ENCODE results near the gene KCTD15. TPM values are rescaled to one million over a fixed set of nuclear protein-coding genes. Genes with fewer than 3 reads are reported as not detected.
A peak's percentile ranks its signal among the peaks of the same experiment; 100 is the strongest.
"Not testable (repeated sequence)": the region's sequence is repeated elsewhere in the genome, so short reads cannot be mapped to it uniquely, and the experiment has no call there.

The KCTD15 gene
- total RNA-seq, 1 donor from 2014 or later = 86.8 TPM

- Mint-ChIP-seq H3K27me3 (ENCODE audit: unreplicated experiment) (no peaks in the 10 kb centered on the region), H3K9me3 (ENCODE audit: unreplicated experiment) (no peaks in the 10 kb centered on the region), H3K4me1 (ENCODE audit: unreplicated experiment) (peaks cover 26% of the 10 kb centered on the region), H3K27ac (ENCODE audit: unreplicated experiment) (peak overlapping the region; percentile 36), H3K4me3 (ENCODE audit: unreplicated experiment) (no peak overlapping the region), H3K36me3 (ENCODE audit: unreplicated experiment) (peaks cover 35% of the 10 kb centered on the region)
- no peak for TF ChIP-seq CTCF (IDR thresholded peaks at IDR 0.05)
- DNase-seq (ENCODE audit: extremely low spot score, unreplicated experiment) = no peak
Observed at GRCh38 chr19:33814181-33815165, 17.8 kb downstream of the KCTD15 start.

- DNase-seq (ENCODE audit: extremely low spot score, unreplicated experiment) = no peak
- H3K27ac Mint-ChIP-seq (ENCODE audit: unreplicated experiment) = peak overlapping the region; percentile 52
- peaks cover 21% of the 10 kb centered on the region for H3K4me1 Mint-ChIP-seq (ENCODE audit: unreplicated experiment)
- TF ChIP-seq CTCF (IDR thresholded peaks at IDR 0.05) = no peak
- peaks cover 28% of the 10 kb centered on the region for H3K36me3 Mint-ChIP-seq (ENCODE audit: unreplicated experiment)
- no peaks in the 10 kb centered on the region for H3K9me3 Mint-ChIP-seq (ENCODE audit: unreplicated experiment)
- H3K4me3 Mint-ChIP-seq (ENCODE audit: unreplicated experiment) = no peak overlapping the region
- no peaks in the 10 kb centered on the region for H3K27me3 Mint-ChIP-seq (ENCODE audit: unreplicated experiment)
Observed at GRCh38 chr19:33815380-33816340, 19.0 kb downstream of the KCTD15 start.

GRCh38 chr19:33818411-33818810, 21.7 kb downstream of the KCTD15 start:
- Mint-ChIP-seq H3K36me3 (ENCODE audit: unreplicated experiment) (peaks cover 16% of the 10 kb centered on the region), H3K4me1 (ENCODE audit: unreplicated experiment) (peaks cover 20% of the 10 kb centered on the region), H3K27me3 (ENCODE audit: unreplicated experiment) (no peaks in the 10 kb centered on the region), H3K4me3 (ENCODE audit: unreplicated experiment) (no peak overlapping the region), H3K27ac (ENCODE audit: unreplicated experiment) (no peak overlapping the region), H3K9me3 (ENCODE audit: unreplicated experiment) (no peaks in the 10 kb centered on the region)
- DNase-seq (ENCODE audit: extremely low spot score, unreplicated experiment) = no peak
- TF ChIP-seq CTCF (IDR thresholded peaks at IDR 0.05) = no peak

GRCh38 chr19:33819078-33819477, 22.4 kb downstream of the KCTD15 start:
- H3K4me3 Mint-ChIP-seq (ENCODE audit: unreplicated experiment); H3K27ac Mint-ChIP-seq (ENCODE audit: unreplicated experiment); H3K27me3 Mint-ChIP-seq (ENCODE audit: unreplicated experiment); H3K9me3 Mint-ChIP-seq (ENCODE audit: unreplicated experiment); DNase-seq (ENCODE audit: extremely low spot score, unreplicated experiment): not testable (repeated sequence)
- peaks cover 18% of the 10 kb centered on the region for H3K4me1 Mint-ChIP-seq (ENCODE audit: unreplicated experiment)
- H3K36me3 Mint-ChIP-seq (ENCODE audit: unreplicated experiment) = peaks cover 10% of the 10 kb centered on the region

GRCh38 chr19:33819506-33819879, 22.8 kb downstream of the KCTD15 start:
- TF ChIP-seq CTCF (IDR thresholded peaks at IDR 0.05) = no peak
- DNase-seq (ENCODE audit: extremely low spot score, unreplicated experiment) = no peak
- Mint-ChIP-seq H3K27ac (ENCODE audit: unreplicated experiment) (no peak overlapping the region), H3K36me3 (ENCODE audit: unreplicated experiment) (peaks cover 6% of the 10 kb centered on the region), H3K4me1 (ENCODE audit: unreplicated experiment) (peaks cover 18% of the 10 kb centered on the region), H3K27me3 (ENCODE audit: unreplicated experiment) (no peaks in the 10 kb centered on the region), H3K9me3 (ENCODE audit: unreplicated experiment) (no peaks in the 10 kb centered on the region), H3K4me3 (ENCODE audit: unreplicated experiment) (peak overlapping the region; percentile 7)

Data from osteocyte (in vitro differentiated cells).